HL-60 (cell line): ENCODE data around the gene RETN.

ENCODE experiments used
- CTCF ChIP-seq: IDR thresholded peaks from one replicate; pipeline ENCODE4 v1.5.1; 2011; ENCODE audit warnings: low read length, control low read depth, inconsistent platforms; ENCODE audit not compliant: insufficient read depth
- GABPA ChIP-seq: IDR thresholded peaks from 2 replicates; pipeline ENCODE4 v1.6.1; 2012; ENCODE audit warnings: low read depth

- TF ChIP-seq CTCF (no peak), GABPA (no peak)
Observed at GRCh38 chr19:7642295-7643030, 26.4 kb upstream of the RETN start.
